ENCODE measurements around the gene LUC7L.
"Not testable (repeated sequence)": the region's sequence is repeated elsewhere in the genome, so short reads cannot be mapped to it uniquely, and the experiment has no call there.

LUC7L gene, protein sequence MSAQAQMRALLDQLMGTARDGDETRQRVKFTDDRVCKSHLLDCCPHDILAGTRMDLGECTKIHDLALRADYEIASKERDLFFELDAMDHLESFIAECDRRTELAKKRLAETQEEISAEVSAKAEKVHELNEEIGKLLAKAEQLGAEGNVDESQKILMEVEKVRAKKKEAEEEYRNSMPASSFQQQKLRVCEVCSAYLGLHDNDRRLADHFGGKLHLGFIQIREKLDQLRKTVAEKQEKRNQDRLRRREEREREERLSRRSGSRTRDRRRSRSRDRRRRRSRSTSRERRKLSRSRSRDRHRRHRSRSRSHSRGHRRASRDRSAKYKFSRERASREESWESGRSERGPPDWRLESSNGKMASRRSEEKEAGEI

GRCh38 chr16:228852-229730, at the start of gene LUC7L:
LUC7L (minus strand) TSS chr16:229449; CDS start chr16:229339, 110 bp downstream.
- peak; percentile 78 for DNase-seq (ENCODE audit: low read depth)

DNA sequence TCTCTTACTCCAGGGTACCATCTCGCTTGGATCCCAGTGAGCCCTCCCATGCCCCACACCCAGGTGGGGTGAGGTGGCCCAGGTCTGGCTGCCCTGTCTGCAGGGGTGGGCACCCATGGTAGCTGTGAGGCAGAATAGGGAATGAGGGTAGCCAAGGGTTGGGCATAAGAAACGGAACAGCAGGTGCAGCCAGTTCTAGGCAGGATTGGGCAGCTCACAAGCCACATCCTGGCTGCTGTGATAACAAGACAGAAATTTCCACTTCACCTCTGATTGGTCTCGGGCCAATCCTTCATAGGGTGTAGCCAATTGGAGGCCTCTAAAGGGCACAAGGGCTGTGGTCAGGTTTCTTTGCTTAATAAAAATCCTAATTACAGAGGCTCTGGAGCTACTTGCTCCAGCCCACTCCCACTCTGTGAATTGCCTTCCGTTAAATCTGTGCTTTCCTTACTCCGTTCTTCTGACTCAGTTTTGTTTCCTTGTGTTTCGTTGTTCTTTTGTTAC, 49.7 kb upstream of the LUC7L start:
- DNase-seq (ENCODE audit: low read depth), result no peak

DNA sequence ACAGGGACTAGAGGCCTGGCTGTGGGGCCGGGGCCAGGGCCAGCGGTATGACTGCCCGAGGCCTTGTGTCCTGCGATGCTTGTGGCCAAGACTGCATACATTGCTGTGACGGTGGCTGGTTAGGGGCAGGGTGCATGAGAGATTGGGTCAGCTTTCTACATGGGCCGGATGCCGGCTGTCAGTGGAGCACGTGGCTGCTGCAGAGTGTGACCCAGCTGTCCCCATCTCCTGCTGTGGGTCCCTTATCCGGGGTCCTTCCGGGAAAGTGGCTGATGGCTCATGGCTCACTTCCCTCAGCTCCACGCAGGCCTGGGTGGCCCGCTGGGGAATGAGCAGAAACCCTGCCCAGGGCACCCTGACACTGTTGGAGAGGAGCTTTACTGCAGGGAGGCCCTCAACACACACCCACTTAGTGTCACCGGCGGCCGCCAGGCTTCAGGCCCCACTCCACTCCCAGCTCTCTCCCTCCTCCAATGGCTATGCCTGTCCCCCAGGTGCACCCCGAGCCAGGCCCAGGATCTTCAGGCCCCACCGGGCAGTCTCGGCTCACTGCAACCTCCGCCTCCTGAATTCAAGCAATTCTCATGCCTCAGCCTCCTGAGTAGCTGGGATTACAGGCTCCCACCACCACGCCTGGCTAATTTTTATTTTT, 47.3 kb upstream of the LUC7L start:
- DNase-seq (ENCODE audit: low read depth), result no peak

- DNase-seq (ENCODE audit: low read depth), result no peak
Measured at GRCh38 chr16:275786-276232, 46.6 kb upstream of the LUC7L start, which contains the start of gene RGS11. RGS11 (minus strand) TSS chr16:275944; CDS start chr16:275911, 33 bp downstream.

DNA sequence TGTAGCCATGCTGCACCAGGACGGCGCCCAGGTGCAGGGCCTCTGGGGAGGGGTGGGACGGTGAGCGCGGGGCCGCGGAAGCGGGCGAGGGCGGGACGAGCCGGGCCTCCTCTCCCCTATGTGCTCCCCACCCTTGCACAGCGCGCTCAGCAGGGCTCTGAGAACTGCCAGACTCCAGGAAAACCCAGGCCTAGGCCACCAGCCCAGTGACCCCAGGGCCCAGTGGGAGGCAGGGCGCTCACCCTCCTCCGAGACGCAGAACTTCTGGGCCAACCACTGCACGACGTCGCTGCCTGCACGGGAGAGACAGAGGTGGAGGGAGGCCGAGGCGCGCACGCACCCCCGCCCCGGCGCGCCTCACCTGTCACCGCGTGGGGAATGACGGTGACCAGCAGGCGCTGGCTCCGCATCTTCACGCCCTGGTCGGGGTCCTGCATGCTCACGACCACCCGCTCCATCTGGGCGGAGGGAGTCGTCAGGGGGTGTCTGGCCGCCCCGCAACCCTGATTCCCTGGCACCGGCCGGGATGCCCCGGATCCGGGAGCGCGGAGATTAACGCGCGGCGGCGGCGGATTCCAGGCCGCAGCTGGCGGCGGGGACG, 45.9 kb upstream of the LUC7L start:
- DNase-seq (ENCODE audit: low read depth), result no peak

GRCh38 chr16:273547-274421, 44.5 kb upstream of the LUC7L start:
- DNase-seq (ENCODE audit: low read depth), result no peak

GRCh38 chr16:272633-273546, 43.6 kb upstream of the LUC7L start:
- DNase-seq (ENCODE audit: low read depth), result no peak

- no peak for DNase-seq (ENCODE audit: low read depth)
Measured at GRCh38 chr16:270381-271255, 41.4 kb upstream of the LUC7L start.

DNA sequence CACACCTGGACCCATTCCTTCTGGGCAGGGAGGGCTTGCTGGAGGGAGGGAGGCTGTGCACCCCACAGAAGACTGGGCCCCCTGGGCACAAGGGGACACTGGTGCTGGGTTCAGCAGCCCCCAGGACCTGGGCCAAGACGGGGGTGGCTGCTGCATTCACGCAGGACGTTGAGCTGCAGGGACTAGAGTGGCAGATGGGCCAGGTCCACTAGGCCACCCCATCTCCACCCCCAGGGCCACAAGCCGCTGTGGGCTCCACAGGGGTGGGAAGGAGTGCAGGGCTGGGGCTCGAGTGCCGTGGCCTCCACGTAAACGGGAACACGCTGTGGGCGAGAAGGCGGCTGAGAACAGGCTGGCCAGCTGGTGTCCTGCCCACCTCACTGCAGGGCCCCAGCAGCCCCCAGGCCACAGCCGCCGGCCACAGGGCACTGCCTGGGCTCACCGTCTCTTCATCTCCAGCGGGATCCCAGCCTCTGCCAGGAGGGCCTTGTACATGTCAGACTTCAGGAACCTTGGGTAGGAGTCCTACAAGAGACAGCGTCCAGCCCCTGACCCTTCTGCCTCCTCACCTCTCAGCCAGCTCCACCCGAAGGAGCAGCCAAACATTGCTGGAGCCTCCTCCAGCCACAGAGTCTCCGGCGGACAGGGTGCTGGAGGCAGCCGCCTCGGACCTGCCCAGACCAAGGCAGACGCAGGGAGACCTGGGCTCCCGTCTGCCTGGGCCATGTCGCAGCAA, 40.0 kb upstream of the LUC7L start:
- no peak for DNase-seq (ENCODE audit: low read depth)

- no peak for DNase-seq (ENCODE audit: low read depth)
Measured at GRCh38 chr16:268141-269053, 39.1 kb upstream of the LUC7L start.

DNA sequence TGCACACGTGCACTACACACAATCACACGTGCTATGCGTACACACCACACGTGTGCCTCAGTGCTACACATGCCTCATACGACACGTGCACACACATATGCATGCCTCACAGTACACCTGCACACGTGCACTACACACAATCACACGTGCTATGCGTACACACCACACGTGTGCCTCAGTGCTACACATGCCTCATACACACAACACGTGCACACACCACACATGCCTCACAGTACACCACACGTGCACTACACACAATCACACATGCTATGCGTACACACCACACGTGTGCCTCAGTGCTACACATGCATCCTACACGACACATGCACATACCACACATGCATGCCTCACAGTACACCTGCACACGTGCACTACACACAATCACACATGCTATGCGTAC, 38.3 kb upstream of the LUC7L start:
- DNase-seq (ENCODE audit: low read depth), result not testable (repeated sequence)

DNA sequence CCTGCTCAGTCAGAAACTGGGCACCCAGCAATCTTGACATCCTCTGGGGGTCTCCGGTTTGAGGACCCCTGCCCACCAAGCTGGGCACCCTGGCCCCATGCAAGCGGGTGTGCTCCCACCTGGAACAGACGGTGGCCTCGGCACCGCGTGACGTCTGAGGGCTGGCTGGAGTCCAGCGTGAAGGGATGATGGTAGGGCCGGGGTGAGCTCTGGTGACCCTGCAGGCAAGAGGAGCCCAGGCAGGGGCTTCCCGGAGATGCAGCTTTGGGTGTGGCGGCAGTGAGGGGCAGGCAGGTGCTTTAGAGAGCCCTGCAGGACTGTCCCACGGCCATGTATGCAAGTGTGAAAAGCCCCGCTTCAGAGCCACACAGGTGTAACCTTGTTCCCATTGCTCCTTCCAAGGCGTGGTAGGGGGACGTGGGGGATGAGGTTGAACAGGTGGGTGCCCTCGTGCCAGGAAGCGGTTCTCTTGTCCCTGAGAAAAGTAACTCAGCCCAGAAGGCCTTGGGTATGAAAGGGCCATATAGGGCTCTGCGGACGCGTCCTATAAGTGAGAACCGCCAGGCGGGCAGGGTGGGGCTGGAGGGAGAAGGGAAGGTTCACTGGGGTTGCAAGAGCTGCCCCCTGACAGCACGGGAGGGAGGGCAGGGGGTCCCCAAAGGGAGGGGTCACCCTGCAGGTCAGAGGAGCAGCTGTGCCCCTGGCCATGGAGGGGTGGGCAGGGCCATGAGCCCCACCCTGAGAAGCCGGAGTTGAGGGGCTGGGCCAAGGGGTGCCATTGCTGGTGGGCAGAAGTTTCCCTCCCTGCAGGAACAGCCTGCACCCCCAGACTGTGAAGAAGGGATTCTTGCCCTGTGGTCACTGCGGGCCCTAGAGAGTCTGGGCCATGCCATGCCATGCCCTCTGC, 37.3 kb upstream of the LUC7L start:
- no peak for DNase-seq (ENCODE audit: low read depth)

DNA sequence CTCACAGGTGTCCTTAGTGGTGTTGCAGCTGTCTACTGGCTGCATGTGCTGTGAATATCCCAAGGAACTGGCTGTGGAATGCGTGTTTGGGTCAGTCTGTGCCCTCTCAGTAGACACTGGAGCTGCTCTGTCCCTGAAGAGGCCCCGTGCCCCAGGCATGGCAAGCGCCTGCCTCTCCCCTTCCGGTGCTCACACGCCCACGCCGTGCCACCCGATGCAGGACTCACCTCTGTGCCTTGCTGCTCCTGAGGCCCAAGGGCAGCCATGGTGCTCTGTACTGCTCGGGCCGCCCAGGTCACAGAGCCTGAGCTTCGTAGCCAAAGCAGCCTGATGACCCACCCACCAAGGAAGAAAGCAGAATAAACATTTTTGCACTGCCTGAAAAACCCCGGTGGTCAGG, 36.5 kb upstream of the LUC7L start:
- DNase-seq (ENCODE audit: low read depth), result no peak

- DNase-seq (ENCODE audit: low read depth), result no peak
Measured at GRCh38 chr16:265002-265529, 35.8 kb upstream of the LUC7L start.

- DNase-seq (ENCODE audit: low read depth), result no peak
Measured at GRCh38 chr16:264440-264951, 35.2 kb upstream of the LUC7L start.
